Ascending aorta (tissue), 2 donors: ENCODE results near the gene FHL2. TPM values are rescaled to one million over a fixed set of nuclear protein-coding genes. Genes with fewer than 3 reads are reported as not detected.
A peak's percentile ranks its signal among the peaks of the same experiment; 100 is the strongest.

Experiments
- DNase-seq, 2 donors: peaks; one replicate each; pipeline ENCODE4 v3.0.0-alpha.2; 2019; ENCODE audit warnings: low spot score in 2 of 2
- H3K27ac ChIP-seq, 2 donors: fragments of 200-600 bp; sonication (generic); one replicate each; pipeline ENCODE4 v1.5.1; 2016 to 2017; ENCODE audit warnings: mild to moderate bottlenecking in 1 of 2
- H3K27me3 ChIP-seq: fragments of 200-600 bp; sonication (generic); one replicate; pipeline ENCODE4 v1.5.1; 2017
- H3K36me3 ChIP-seq, 2 donors: fragments of 200-600 bp; sonication (generic); one replicate each; pipeline ENCODE4 v1.5.1; 2016
- H3K4me1 ChIP-seq, 2 donors: fragments of 200-600 bp; sonication (generic); one replicate each; pipeline ENCODE4 v1.5.1; 2016 to 2017; ENCODE audit warnings: mild to moderate bottlenecking in 1 of 2
- H3K4me3 ChIP-seq, 2 donors: fragments of 200-600 bp; sonication (generic); one replicate each; pipeline ENCODE4 v1.5.1; 2016 to 2017; ENCODE audit warnings: mild to moderate bottlenecking in 1 of 2
- H3K9me3 ChIP-seq, 2 donors: fragments of 200-600 bp; sonication (generic); one replicate each; pipeline ENCODE4 v1.5.1; 2016
- intact Hi-C: fragments of 100-400 bp; cut with DNase I; formaldehyde crosslinking; loops from one replicate; pipeline ENCODE4 v1.15.1; 2023
- total RNA-seq: library from RNA; depleted of rRNA; stranded (reverse); fragments of >200 nt; gene quantifications from one replicate; pipeline ENCODE4 v1.1.0, GENCODE V29; 2016
- TF ChIP-seq, protein P1 (sequence below), 3 experiments: fragments of 200-600 bp in 2 of 3; fragments of 450-650 bp in 1 of 3; sonication (generic) in 2 of 3; IDR thresholded peaks; one replicate each; pipeline ENCODE4 v1.5.1; 2016 to 2019; ENCODE audit warnings: antibody characterized with exemption in 3 of 3, mild to moderate bottlenecking in 1 of 3, moderate library complexity in 1 of 3

FHL2 gene, protein sequence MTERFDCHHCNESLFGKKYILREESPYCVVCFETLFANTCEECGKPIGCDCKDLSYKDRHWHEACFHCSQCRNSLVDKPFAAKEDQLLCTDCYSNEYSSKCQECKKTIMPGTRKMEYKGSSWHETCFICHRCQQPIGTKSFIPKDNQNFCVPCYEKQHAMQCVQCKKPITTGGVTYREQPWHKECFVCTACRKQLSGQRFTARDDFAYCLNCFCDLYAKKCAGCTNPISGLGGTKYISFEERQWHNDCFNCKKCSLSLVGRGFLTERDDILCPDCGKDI
- 175 TPM for total RNA-seq

DNA sequence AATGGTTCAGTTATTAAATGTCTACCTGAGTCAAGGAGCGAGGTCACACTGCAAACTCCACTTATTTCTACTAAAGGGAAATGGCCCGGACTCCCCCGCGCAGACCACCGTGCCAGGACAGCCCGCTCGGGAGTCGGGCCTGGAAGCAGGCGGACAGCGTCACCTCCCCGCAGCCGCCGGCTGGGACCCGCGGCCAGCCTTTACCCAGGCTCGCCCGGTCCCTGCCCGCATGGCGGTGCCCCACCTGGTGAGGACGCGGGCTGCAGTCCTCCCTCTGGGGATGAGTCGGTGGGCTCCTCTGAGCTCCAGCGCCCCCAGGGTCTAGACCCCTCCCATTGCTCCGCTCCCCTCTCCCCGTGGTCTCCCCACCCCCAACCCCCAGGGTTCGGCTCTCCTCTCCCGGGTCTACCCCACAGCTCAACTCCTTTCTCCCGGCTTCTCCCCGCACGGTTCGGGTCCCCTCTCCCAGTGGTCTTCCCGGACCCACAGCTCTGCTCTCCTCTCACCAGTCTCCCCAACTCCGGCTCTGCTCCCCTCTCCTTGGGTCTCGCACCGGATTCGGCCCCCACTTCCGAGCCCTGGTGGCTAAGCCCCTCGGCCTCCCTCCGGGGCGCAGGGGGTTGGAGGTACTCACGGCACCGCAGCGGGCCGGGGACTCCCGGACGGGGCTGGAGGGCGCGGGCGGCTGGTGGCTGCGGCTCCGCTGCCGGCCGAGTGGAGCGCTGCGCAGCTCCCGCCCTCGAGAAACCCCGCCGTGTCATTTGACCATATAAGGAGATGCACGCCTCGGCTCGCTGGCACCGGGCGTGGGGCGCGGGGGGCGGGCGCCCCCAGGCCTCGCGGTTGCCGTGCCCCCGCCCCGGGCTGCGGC is at the start of gene FHL2:
FHL2 (minus strand) TSS at position 716 of the 871 bp plus-strand sequence. CDS start 12,535 bp downstream, outside the sequence.
- TF ChIP-seq, protein P1, sequence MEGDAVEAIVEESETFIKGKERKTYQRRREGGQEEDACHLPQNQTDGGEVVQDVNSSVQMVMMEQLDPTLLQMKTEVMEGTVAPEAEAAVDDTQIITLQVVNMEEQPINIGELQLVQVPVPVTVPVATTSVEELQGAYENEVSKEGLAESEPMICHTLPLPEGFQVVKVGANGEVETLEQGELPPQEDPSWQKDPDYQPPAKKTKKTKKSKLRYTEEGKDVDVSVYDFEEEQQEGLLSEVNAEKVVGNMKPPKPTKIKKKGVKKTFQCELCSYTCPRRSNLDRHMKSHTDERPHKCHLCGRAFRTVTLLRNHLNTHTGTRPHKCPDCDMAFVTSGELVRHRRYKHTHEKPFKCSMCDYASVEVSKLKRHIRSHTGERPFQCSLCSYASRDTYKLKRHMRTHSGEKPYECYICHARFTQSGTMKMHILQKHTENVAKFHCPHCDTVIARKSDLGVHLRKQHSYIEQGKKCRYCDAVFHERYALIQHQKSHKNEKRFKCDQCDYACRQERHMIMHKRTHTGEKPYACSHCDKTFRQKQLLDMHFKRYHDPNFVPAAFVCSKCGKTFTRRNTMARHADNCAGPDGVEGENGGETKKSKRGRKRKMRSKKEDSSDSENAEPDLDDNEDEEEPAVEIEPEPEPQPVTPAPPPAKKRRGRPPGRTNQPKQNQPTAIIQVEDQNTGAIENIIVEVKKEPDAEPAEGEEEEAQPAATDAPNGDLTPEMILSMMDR (IDR thresholded peaks at IDR 0.05), result peak; percentile 44 to 55 (median 53)
- H3K36me3 ChIP-seq, result no peaks in the 10 kb centered on the region
- DNase-seq, result peak in 1 of 2 donors; percentile 79
- H3K4me3 ChIP-seq, result peak within 1 kb of the TSS; percentile 86 to 88
- no peaks in the 10 kb centered on the region for H3K27me3 ChIP-seq
- no peaks in the 10 kb centered on the region for H3K9me3 ChIP-seq
- intact Hi-C loops, result loop anchor here (1.0 to 5.0 kb wide), 4 partner anchors 11 to 394 kb away; partner anchors contain the start of gene C2orf49
- H3K4me1 ChIP-seq, result peaks cover 0 to 2% of the 10 kb centered on the region in 2 donors
- peak within 1 kb of the TSS; percentile 70 to 76 for H3K27ac ChIP-seq

DNA sequence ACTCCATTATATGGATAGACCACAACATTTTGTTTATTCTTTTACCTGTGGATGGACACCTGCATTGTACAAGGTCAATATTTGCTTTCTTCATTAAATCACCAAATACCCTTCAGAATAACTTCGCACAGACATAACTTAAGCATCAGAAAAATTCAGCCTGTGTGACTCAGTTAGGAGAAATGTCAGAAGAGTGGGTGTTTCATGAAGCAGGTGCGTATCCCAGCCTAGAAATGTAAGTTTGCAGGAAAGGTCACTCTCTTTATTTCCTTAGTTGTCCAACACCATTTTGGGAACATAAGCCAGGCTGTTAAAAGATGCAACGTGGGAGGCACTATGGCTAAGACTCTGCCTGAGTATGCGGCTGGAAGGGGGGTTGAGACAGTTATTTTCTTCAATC is 48.6 kb upstream of the FHL2 start:
- DNase-seq, result no peak
- intact Hi-C loops, result no loop called here
- no peak overlapping the region for H3K27ac ChIP-seq
- H3K4me1 ChIP-seq, result no peaks in the 10 kb centered on the region
- H3K4me3 ChIP-seq, result no peak overlapping the region
- no peaks in the 10 kb centered on the region for H3K36me3 ChIP-seq
- TF ChIP-seq, protein P1 (IDR thresholded peaks at IDR 0.05), result no peak
- H3K9me3 ChIP-seq, result no peaks in the 10 kb centered on the region
- no peaks in the 10 kb centered on the region for H3K27me3 ChIP-seq

DNA sequence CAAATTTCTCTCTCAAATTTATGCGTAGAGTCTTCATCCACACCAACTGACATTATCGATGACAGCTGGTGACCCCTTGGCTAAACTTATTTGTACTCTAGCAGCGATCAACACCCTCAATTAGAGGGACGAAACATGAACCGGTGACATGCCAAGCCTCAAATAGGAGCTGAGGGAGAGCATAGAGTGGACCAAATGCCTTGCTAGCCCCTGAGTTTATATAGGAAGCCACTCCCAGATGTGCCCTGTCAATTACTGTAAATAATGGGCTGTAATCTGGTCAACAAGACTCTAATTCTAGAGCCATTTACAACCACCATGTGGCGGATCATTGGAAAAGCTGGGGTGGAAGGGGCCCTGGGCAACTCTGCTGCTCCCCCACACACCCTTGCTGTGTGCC is 47.6 kb upstream of the FHL2 start:
- Histone ChIP-seq H3K36me3 (no peaks in the 10 kb centered on the region), H3K4me3 (no peak overlapping the region), H3K27me3 (no peaks in the 10 kb centered on the region), H3K9me3 (no peaks in the 10 kb centered on the region), H3K27ac (no peak overlapping the region), H3K4me1 (no peaks in the 10 kb centered on the region)
- TF ChIP-seq, protein P1 (IDR thresholded peaks at IDR 0.05), result no peak
- no peak for DNase-seq
- intact Hi-C loops, result no loop called here

DNA sequence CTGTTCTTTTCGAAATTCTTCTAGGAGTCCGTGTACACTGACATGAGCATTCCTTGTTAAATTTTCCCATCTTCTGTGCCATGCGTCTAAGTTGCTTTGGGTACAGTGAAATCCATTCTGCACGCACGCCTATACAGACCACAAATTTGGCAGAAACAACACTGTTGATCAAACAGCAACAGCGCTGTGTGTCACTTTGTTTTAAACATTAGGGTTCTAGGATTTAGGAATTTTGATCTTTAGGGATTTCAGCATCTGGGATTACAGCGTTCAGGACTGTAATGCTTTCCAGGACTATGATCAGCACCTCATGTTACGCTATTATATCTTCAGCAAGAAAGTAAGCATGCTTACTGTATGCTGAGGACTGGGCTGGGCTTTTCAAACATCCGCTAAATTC is 47.1 kb upstream of the FHL2 start:
- Histone ChIP-seq H3K9me3 (no peaks in the 10 kb centered on the region), H3K27ac (no peak overlapping the region), H3K36me3 (no peaks in the 10 kb centered on the region), H3K4me1 (no peaks in the 10 kb centered on the region), H3K27me3 (no peaks in the 10 kb centered on the region), H3K4me3 (no peak overlapping the region)
- DNase-seq, result no peak
- TF ChIP-seq, protein P1 (IDR thresholded peaks at IDR 0.05), result no peak
- intact Hi-C loops, result no loop called here

DNA sequence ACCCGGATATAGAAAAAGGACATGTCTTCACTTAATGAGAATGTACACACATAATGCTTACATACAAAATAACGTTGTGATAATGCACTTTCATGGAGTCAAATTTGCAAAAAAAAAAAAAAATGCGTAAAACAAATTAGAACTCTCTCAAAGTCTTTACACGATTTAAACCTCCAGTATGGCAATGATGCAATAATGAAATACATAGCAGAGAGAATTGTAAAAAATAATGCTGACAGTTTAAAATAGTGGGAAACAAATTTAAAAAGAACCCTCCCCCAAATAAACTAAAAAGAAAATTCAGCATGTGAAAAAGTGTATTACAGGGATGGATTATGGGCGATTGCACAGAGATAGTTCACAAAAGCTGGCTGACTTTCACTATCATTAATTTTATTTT is 46.6 kb upstream of the FHL2 start:
- H3K4me1 ChIP-seq, result no peaks in the 10 kb centered on the region
- no peak overlapping the region for H3K4me3 ChIP-seq
- TF ChIP-seq, protein P1 (IDR thresholded peaks at IDR 0.05), result no peak
- H3K9me3 ChIP-seq, result no peaks in the 10 kb centered on the region
- H3K27me3 ChIP-seq, result no peaks in the 10 kb centered on the region
- no peaks in the 10 kb centered on the region for H3K36me3 ChIP-seq
- no peak for DNase-seq
- intact Hi-C loops, result no loop called here
- H3K27ac ChIP-seq, result no peak overlapping the region
